HG02642 (cell line): Measurements from ENCODE around the gene LAMA2.

ENCODE experiments used
- ATAC-seq: cut with Tn5 transposase; IDR thresholded peaks from one replicate; pipeline ENCODE4 v1.9.1; 2021; ENCODE audit warnings: mild to moderate bottlenecking; ENCODE audit not compliant: unreplicated experiment, poor library complexity

The LAMA2 gene

DNA sequence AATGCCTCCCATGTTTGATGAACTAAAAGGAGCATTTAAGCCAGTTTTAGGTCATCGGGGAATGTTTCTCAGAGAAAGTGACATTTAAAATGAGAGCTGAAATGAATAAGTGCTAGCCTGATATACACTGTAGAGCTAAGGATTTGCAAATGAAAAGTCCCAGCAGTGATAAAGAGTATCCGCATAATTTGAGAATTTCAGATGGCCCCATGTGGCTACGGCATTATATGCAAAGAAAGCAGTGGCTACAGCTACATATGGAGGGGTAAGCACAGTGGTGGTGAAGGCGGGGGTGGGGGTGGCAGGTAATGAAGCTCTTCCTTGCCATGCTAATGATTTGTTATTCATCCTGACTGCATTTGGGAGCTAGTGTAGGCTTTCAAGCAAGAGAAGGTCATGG lies 455.7 kb downstream of the LAMA2 start:
- ATAC-seq = no peak

DNA sequence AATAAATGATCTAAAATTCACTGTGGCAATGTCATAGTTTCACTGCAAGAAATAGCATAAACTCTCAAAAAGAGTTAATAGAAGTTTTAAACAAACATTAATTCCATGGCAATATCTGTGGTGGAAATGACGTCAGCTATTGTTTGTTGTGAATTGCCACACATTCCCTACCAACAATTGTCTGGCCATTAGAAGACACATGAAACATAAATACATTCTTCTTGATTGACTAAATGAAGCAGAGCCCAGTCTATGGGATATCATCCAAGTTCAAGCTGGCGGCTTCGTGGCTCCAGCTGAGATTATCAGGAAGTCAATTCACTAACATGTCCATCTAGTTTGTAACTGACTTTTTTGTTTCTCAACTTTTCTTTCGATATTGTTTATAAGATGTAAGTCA lies 458.0 kb downstream of the LAMA2 start:
- no peak for ATAC-seq

DNA sequence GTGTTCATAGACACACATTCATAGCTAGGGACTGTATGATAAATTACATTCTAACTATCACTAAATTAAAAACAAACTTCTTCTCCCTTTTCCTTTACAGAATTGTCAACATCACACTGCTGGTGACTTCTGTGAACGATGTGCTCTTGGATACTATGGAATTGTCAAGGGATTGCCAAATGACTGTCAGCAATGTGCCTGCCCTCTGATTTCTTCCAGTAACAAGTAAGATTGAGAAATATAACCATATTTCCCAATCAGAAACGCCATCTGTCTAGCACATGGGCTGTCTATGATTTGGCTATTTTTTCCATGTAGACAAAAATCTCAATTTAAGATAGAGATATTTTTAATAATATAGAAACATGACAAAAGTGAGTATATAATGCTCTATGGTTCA lies 459.3 kb downstream of the LAMA2 start:
- no peak for ATAC-seq

DNA sequence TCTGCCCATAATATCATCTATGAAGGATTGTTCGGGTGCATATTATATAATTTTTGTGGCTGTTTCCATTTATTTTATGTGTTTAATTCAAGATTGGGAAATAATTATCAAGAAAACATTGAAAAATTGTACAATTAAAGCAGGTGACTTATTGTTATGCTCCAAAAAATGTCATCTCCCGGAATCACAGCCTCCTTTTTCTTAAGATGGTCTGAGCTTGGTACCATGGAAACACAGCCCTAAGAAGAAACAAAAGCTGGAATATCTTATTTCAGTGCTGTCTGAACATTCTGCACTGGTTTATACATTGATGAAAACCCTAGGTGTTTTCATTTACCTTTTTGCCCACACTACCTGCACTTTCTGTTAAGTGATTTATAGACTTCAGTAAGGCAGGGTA lies 459.9 kb downstream of the LAMA2 start:
- ATAC-seq = no peak

DNA sequence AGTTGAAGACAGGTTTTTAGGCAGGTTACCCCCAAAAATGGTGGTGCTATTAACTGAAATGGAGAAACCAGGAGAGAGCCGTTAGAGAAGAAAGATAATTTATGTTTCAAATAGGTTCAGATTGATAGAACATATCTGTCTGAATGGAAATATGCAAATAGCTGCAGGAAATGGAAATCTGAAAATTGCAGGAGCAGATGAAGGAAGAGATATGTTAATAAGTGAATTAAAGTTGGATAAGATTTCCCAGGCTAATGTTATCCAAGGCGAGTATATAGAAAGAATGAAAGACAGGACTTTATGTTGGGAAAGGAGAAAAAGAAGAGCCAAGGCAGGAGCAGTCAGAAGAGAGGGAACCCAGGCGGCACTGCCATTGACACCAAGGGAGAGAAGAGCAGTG lies 461.4 kb downstream of the LAMA2 start:
- ATAC-seq = no peak

DNA sequence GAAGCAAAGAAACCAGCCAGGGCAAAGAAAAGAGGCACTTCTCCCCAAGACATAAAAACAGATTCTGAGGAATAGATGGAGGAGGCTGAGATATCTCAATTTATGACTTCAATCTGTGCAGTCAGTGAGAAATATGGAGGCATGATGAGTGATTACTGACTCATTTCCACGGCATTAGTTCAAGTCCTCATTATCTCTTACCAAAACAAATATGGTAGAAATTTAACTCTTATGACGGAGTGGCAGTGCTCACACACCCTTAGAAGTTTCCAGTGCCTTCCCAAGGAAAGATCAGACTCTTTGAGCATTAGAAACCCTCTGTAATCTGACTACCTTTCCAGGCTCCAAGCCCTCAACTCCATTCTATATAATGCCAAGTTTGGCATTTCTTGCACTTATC lies 463.0 kb downstream of the LAMA2 start:
- no peak for ATAC-seq

DNA sequence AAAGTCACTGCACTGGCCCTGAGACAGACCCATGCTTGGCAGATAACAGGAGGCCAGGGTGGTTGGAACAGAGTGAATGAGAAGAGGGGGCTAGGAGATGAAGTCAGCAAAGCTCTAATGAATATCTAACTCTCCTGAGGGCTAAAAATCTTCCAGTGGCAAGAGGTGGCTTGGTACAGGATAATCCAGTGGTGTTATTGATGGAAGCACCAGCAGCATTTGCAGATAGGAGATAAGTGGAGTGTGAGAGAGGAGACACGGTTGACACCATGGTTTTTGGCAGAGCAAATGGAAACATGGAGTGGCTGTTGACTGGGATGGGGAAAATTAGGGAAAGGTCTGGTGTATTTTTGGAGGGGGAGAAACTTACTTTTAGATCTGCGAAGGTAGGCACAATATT lies 464.0 kb downstream of the LAMA2 start:
- no peak for ATAC-seq

DNA sequence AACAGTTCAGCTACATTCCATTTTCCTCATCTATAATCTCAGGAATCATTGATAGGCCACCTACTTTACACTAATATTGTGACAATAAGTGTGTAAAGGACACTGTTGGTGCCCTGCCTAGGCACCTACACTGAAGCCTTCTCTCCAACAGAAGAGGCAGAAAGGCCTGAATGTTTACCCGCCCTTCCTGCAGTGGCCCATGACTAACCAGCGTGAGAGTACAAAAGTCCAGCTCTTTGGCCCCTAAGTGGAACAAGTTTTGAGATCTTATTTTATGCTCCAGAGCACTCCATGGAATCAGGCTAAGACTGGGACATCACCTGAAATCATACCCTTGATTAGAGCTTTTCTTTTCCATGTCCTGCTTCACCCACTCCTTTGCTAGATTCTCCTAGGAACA lies 467.3 kb downstream of the LAMA2 start:
- no peak for ATAC-seq

DNA sequence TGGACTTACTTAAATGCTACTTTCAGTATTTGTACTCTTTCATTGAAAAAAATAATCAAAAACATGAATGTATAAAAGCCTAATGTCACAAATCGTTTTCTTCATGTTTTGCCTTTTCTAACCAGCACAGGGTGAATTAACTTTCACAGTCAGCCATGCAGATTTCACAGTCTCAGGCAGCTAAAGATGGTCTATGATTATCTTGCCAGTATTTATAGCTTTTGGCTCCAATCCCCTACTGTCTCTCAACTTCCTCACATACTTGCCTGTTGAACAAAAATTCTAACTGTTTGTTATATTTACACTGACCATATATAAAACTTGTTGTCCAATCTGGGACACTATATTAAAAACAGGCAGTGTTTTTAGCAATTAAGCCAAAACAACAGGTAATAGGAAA lies 468.9 kb downstream of the LAMA2 start:
- no peak for ATAC-seq

DNA sequence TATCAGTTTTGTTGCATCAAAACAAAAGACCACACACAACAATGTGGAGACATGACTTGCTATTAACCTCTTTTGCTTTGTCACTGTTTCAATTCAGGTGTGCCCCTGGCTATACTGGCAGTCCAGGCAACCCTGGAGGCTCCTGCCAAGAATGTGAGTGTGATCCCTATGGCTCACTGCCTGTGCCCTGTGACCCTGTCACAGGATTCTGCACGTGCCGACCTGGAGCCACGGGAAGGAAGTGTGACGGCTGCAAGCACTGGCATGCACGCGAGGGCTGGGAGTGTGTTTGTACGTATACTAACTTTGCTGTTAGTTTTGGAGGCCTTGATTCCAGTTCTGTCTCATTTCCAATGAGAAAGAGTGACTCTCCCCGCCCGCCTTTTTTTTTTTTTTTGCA lies 470.1 kb downstream of the LAMA2 start:
- no peak for ATAC-seq

DNA sequence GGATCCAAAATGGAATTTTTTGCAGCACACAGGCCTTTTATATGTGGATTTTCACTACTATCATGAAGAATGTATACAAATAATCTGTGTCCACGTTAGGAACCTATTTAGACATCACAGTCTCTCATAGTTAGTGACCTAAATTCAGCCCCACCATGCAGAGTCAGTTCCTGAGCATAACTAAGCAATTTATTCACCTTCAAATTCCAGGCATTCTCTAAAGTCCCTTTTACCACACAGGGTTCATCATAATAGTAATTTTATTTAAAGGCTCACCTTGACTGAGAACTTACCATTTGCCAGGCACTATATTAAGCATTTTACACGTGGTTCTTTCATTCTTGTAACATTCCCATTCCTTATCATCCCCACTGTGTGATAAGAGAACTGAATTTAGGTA lies 473.2 kb downstream of the LAMA2 start:
- ATAC-seq = no peak

DNA sequence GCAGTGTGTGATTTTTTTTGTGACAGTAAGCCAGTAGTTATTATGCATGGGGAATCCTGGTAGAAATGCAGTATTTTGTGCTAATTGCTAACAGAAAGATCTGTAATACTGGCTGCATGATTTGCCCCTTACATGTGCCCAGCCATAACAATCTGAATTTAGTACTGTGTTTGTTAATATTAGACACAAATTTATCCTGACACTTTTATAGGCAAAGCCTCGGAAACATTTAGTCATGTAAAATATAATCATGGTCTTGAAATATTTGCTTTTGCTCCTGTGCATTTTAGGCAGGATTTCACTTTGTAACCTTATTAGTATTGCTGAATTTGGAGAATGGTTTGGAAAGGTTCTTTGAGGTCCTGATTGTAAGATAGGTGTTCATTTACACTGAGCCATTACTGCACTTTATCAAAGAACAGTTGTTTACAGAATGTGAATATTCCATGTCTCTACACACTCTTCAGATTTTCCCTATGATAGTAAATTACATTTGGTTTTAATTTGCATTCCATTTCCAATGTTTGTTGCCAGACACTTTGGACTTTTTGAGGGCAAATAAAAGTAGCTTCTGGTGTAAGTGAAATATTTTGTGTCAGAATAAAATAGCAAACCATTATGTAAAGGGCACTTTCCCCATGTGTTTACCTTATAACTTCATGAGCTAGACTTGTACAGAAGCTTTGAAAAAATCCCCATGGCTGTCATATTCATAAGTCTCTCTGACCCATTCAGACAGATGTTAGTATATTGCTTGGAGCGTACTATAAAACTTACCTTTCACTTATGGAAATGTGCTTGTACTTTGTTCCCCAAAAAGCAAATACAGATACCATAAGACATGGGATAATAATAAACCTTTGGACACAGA lies 477.1 kb downstream of the LAMA2 start:
- ATAC-seq = no peak

DNA sequence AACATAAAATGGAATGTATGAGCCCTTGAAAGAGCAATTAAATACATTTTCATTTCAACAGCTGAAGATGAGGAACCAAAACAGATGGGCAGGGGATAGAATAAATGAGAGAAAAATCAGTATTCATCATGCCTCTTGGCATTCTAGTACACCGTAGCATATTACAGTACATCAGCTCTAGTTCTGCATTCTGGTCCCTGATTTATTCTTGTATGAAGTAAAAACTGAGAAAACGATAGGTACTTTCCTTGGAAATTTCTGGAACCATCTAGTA lies 477.7 kb downstream of the LAMA2 start:
- no peak for ATAC-seq

DNA sequence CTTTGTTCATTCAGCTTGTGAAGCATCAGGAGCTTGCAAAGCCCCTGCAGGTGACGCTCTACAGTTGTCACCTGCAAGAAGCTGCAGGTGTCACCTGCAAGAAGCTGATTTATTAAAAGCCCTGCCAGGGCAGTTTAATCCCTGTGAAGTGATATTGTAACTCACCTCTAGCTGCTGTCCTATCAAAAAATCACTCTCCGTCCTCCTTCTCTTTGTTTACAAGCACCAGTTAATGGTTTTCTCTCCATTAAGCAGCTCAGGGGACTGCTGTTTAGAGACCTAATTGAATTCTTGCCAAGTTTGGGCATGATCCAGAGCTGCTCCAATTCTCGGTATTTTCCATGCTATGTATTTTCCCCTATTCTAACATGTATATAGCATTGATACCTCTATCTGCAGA lies 481.1 kb downstream of the LAMA2 start:
- no peak for ATAC-seq

DNA sequence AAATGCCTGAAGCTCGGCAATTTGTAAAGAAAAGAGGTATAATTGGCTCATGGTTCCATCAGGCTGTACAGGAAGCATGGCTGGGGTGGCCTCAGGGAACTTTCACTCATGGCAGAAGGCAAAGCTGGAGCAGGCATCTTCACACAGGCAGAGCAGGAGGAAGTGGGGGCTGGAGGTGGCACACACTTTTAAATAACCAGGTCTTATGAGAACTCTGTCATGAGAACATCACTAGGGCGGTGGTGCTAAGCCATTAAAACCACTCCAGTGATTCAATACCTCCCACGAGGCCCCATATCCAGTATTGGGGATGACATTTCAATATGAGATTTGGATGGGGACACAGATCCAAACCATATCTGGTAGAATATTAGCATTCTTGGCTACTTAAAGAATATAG lies 481.8 kb downstream of the LAMA2 start:
- ATAC-seq = no peak

DNA sequence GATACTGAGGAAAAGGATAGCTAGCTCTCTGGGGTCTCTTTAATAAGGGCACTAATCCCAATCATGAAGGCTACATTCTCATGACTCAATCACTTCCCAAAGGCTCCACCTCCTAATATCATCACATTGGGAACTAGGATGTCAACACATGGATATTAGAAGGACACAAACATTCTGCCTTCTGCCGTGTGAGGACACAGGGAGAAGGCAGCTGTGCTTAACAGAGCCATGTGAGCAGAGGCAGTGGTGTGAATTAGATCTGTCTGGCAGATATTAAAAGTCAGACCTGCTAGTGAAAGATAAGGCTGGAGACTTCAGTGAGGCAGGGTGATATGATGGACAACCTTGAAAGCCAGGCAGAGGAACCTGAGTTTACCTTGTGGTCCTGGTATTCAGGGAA lies 485.1 kb downstream of the LAMA2 start:
- no peak for ATAC-seq

DNA sequence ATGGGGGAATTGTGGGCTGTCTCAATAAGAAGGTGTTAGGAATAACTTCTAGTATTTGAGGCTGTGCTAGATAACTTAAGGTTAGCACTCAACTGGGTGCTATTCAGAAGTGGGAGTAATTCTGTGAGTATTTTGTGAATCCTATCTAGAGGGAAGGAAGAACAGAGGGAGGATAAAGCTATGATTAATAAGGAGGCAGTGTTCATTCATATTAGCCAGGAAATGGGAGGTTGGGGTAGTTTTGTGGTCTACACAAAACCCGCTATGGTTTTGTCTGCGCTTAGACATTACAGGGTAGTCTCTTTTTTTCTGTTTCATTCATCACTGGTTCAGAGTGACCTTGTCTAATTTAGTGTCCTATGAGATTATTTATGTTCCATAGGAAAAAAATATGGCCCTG lies 486.0 kb downstream of the LAMA2 start:
- ATAC-seq = no peak

DNA sequence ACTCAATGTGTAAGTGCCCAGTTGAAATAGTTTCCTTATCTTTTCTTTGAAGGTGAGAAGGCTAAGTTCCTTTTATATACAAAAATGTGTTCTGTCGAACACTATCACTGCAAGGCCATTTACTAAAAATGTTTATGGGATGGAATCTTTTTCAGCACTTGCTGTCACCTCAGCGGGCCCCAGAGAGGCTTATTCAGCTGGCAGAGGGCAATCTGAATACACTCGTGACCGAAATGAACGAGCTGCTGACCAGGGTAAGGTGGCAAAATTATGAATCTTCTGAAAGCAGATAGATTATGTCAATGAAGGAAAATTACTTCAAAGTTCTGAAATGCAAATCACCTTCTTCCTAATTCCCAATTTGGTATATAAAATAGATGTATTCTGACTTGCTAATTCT lies 486.8 kb downstream of the LAMA2 start:
- no peak for ATAC-seq

DNA sequence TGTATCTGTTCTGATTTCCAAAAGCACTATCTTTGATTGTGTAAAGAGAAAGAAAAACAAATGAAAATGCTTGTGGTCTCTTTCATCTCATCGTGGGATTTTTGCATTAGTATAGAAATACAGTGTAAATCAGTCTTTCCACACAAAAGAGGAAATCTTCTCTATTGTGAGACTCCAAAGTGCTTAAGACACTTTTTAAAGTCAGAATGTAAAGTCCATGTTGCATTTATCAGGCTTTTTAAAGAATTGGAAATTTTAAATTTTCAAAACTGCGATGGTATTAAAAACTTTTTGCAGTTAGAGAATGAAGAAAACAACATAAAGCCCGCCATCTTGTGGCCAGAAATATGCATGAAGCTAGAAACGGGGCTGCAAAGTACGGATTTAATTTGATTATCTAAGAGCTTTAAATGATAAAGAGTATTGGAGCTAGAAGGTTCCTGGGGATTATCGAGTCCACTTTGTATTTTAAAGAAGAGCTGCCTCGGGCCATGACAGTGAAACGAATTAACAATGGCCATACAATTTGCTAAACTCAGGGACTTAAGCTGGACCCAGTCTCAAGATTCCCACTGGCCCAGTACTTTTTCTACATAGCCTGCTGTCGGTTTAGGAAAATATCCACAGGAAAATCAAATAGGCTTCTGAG lies 487.5 kb downstream of the LAMA2 start:
- ATAC-seq = no peak

DNA sequence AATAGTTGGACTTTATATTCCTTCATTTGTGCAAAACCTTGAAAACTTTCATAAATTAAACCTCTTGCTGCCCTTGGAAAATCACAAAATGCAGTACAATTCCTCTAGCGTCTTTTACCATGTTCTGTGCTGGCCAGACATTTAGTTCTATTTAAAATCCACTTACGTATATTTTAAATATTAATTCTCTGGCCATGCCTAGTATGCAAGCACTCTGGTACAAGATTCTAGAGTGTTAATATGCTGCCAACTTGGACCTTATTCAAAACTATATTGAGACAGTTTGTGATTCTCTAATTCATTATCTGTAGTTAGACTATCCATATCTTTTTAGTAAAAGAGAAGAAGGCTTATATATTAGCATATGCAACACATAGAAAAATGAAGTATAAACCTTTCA lies 498.9 kb downstream of the LAMA2 start:
- no peak for ATAC-seq

DNA sequence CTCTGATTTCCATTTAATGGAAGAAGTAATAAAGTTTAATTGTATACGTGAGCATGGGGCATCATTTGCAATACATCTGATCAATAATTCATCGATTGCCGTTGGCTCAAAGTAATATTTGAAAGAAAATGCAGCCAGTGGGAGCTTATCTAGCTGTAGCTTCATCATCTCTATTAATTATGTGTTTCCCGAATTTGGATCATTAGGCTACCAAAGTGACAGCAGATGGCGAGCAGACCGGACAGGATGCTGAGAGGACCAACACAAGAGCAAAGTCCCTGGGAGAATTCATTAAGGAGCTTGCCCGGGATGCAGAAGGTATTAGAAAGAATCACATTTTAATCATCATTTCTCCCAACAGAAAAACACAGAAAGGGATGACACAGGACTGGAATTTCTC lies 500.0 kb downstream of the LAMA2 start:
- ATAC-seq = no peak

DNA sequence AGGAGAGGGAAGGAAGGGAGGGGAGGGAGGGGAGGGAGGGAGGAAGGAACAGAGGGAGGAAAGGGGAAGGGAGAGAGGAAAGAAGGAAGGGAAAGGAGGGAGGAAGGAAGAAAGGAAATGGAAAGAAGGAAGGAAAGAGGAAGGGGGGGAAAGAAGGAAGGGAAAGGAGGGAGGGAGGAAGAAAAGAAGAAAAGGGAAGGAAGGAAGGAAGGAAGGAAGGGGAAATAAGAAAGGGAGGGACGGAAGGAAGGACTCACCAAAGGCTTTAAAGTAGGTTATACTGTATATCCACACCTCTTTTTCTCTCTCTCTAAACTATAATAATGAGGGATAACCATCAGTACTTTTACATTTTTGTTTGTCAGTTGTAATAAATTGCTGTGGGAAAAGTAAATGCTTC lies 502.2 kb downstream of the LAMA2 start:
- ATAC-seq = no peak
